Panc1 (cell line): ENCODE results near the gene FAM221B. TPM values are rescaled to one million over a fixed set of nuclear protein-coding genes. Genes with fewer than 3 reads are reported as not detected.

ENCODE experiments used
- ATAC-seq: fragments of 200-7000 bp; cut with Tn5 transposase; 2 replicates; pipeline ENCODE4 v1.9.1; 2020; ENCODE audit warnings: mild to moderate bottlenecking, moderate library complexity
- BruUV-seq: library from RNA; stranded (reverse); fragments of 400-500 nt; replicated peaks from 2 replicates; lab custom pipeline; 2021; lab: Mats Ljungman, UMichigan
- CTCF ChIA-PET: fragments of 300-600 bp; sonication (Branson Sonifier 250); formaldehyde crosslinking; loops from one replicate; lab custom pipeline; 2022; ENCODE audit warnings: antibody characterized with exemption; lab: Charles Lee
- POLR2A ChIA-PET: fragments of 300-600 bp; sonication (Branson Sonifier 250); formaldehyde crosslinking; loops from one replicate; lab custom pipeline; 2022; ENCODE audit warnings: antibody characterized with exemption; lab: Charles Lee
- DNase-seq: peaks from one replicate; pipeline ENCODE4 v3.0.0-alpha.2; 2010; ENCODE audit warnings: low read depth, low spot score
- H3K27ac ChIP-seq: 2 replicates; pipeline ENCODE4 v1.5.1; 2011; ENCODE audit warnings: mild to moderate bottlenecking, low read length, inconsistent platforms
- H3K27me3 ChIP-seq: fragments of 200-500 bp; sonication (Bioruptor generic); 2 replicates; pipeline ENCODE4 v1.6.0; 2014; ENCODE audit warnings: low read length, inconsistent platforms; ENCODE audit not compliant: control insufficient read depth, insufficient read depth
- H3K36me3 ChIP-seq: fragments of 200-500 bp; sonication (Bioruptor generic); 2 replicates; pipeline ENCODE4 v1.5.1; 2014; ENCODE audit warnings: inconsistent platforms, mild to moderate bottlenecking, low read length, moderate library complexity; ENCODE audit not compliant: control insufficient read depth, insufficient read depth
- H3K4me1 ChIP-seq: 2 replicates; pipeline ENCODE4 v1.5.1; 2011; ENCODE audit warnings: inconsistent platforms, mild to moderate bottlenecking, low read length, moderate library complexity; ENCODE audit not compliant: control insufficient read depth, insufficient read depth
- H3K4me3 ChIP-seq, 2 experiments: 2 replicates each; pipeline ENCODE4 v1.5.1; 2011 to 2012; ENCODE audit warnings: low read depth in 2 of 2, low read length in 2 of 2, mild to moderate bottlenecking in 2 of 2, inconsistent platforms in 1 of 2, moderate library complexity in 1 of 2
- H3K9me3 ChIP-seq: fragments of 200-500 bp; sonication (Bioruptor generic); 2 replicates; pipeline ENCODE4 v1.5.1; 2014; ENCODE audit warnings: low read depth, mild to moderate bottlenecking, inconsistent platforms, low read length, moderate library complexity; ENCODE audit not compliant: control insufficient read depth, insufficient read depth
- CTCF ChIP-seq: fragments of 450-650 bp; IDR thresholded peaks from 2 replicates; pipeline ENCODE4 v1.5.1; 2017; ENCODE audit warnings: mild to moderate bottlenecking
- POLR2AphosphoS5 ChIP-seq: IDR thresholded peaks from 2 replicates; pipeline ENCODE4 v1.6.1; 2012; ENCODE audit warnings: mild to moderate bottlenecking, low read depth, low read length, moderate library complexity
- REST ChIP-seq, 2 experiments: IDR thresholded peaks; 2 replicates each; pipeline ENCODE4 v1.6.1; 2011 to 2012; ENCODE audit warnings: low read depth in 2 of 2, control low read depth in 1 of 2, low read length in 1 of 2, mild to moderate bottlenecking in 1 of 2, moderate library complexity in 1 of 2; ENCODE audit not compliant: insufficient read depth in 1 of 2
- SIN3A ChIP-seq: IDR thresholded peaks from 2 replicates; pipeline ENCODE4 v1.6.1; 2012; ENCODE audit warnings: low read depth, mild to moderate bottlenecking, low read length, moderate library complexity, borderline replicate concordance; ENCODE audit not compliant: insufficient read depth
- TCF7L2 ChIP-seq: IDR thresholded peaks from 2 replicates; pipeline ENCODE4 v1.6.1; 2011; ENCODE audit warnings: mild to moderate bottlenecking, low read depth, low read length, inconsistent platforms
- in situ Hi-C: cut with HindIII; loops from 2 replicates; pipeline ENCODE4 v1.10.0; 2016; ENCODE audit warnings: low sequenced_read_pairs, low pct_unique_long_range_greater_than_20kb
- intact Hi-C: fragments of 100-400 bp; cut with micrococcal nuclease; formaldehyde crosslinking; loops from one replicate; pipeline ENCODE4 v1.10.0; 2022; ENCODE audit not compliant: unreplicated experiment
- total RNA-seq: library from RNA; stranded (reverse); gene quantifications from one replicate; pipeline ENCODE4 v1.2.1, GENCODE V29; 2021; ENCODE audit not compliant: unreplicated experiment

FAM221B gene
- total RNA-seq, 1 experiment from 2014 or later = not detected

GRCh38 chr9:35861161-35861897 is 32.8 kb upstream of the FAM221B start:
- Histone ChIP-seq H3K9me3 (no peaks in the 10 kb centered on the region), H3K36me3 (no peaks in the 10 kb centered on the region), H3K27me3 (0 out of 2 replicates have a peak, but pooled peaks cover 2% of the 10 kb centered on the region), H3K4me3 (no peak overlapping the region), H3K4me1 (no peaks in the 10 kb centered on the region), H3K27ac (no peak overlapping the region)
- intact Hi-C loops (no loop called here), in situ Hi-C loops (no loop called here)
- ATAC-seq (no peak), DNase-seq (no peak)
- TF ChIP-seq REST (IDR thresholded peaks at IDR 0.05; ENCODE audit: insufficient read depth in 1 of 2, low read depth in 2 of 2, low read length in 1 of 2) (no peak), POLR2AphosphoS5 (no peak), SIN3A (no peak), CTCF (no peak), TCF7L2 (no peak)
- ChIA-PET POLR2A (interaction anchor here (0.6 kb wide), 1 partner anchor 64 kb away, joined by 3 read pairs; no protein-coding TSS in a partner anchor), CTCF (no interaction called here)
- no TSS peak for BruUV-seq

GRCh38 chr9:35859990-35860339 is 31.4 kb upstream of the FAM221B start:
- Histone ChIP-seq H3K9me3 (no peaks in the 10 kb centered on the region), H3K27ac (no peak overlapping the region), H3K4me1 (no peaks in the 10 kb centered on the region), H3K4me3 (no peak overlapping the region), H3K27me3 (0 out of 2 replicates have a peak, but pooled peaks cover 4% of the 10 kb centered on the region), H3K36me3 (no peaks in the 10 kb centered on the region)
- no peak for TF ChIP-seq REST (IDR thresholded peaks at IDR 0.05; ENCODE audit: insufficient read depth in 1 of 2, low read depth in 2 of 2, low read length in 1 of 2)
- no TSS peak for BruUV-seq
- in situ Hi-C loops (no loop called here), intact Hi-C loops (no loop called here)
- CTCF ChIA-PET = no interaction called here
- DNase-seq (no peak), ATAC-seq (no peak)
- POLR2A ChIA-PET = no interaction called here
